Glomerular endothelial cell (primary cell): ENCODE measurements around the gene PTPRE. TPM values are rescaled to one million over a fixed set of nuclear protein-coding genes. Genes with fewer than 3 reads are reported as not detected.
"Not testable (repeated sequence)": the region's sequence is repeated elsewhere in the genome, so short reads cannot be mapped to it uniquely, and the experiment has no call there.

Experiments used
- DNase-seq: peaks from one replicate; pipeline ENCODE4 v3.0.0-alpha.2; 2011; ENCODE audit warnings: low read depth, low spot score; ENCODE audit errors: extremely low read depth
- total RNA-seq: library from RNA; depleted of rRNA; stranded (reverse); fragments of >200 nt; gene quantifications from 2 replicates; pipeline ENCODE4 v1.2.3, GENCODE V29; 2015

Gene PTPRE
- total RNA-seq, 1 donor from 2014 or later: 90.1 TPM

GRCh38 chr10:128086003-128086863 lies 179.3 kb downstream of the PTPRE start:
- DNase-seq: no peak

GRCh38 chr10:128087146-128087883 lies 180.4 kb downstream of the PTPRE start:
- DNase-seq: no peak

DNA sequence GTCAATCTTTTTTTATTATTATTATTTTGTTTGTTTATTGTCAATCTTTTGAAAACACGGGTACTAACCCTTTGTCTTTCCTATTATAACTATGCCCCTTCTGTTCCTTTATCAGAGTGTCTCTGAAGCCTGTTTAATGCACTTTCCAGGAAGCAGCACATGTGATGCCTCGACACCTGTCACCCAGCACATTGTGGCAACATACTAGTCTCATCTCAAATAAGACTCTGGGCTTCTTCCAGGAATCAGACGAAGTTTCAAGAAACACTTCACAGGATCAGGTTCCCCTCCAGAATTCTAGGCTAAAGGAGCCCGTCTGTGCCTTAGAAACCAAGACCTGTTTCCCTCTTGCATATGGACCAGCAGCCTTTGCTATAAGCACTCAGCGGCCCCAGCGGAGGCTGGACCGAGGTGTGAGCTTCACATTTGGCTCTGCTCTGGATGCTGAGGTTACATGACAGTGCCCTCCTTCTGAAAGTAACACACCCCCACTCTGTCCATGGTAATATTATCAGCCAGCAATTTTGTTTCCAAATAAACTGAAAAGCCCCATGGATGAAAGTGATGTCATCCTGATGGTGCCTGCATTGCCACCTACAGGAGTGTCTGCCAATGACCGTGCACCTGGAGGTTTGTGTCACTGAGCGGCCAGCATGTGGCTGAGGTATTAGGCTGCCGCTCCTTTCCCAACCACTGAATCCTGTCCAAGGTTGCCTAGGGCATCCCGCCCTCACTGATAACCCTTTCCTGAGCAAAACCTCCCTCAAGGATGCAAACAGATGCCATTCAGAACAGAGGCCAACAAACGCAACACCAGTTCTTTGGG lies 181.2 kb downstream of the PTPRE start:
- DNase-seq: no peak

DNA sequence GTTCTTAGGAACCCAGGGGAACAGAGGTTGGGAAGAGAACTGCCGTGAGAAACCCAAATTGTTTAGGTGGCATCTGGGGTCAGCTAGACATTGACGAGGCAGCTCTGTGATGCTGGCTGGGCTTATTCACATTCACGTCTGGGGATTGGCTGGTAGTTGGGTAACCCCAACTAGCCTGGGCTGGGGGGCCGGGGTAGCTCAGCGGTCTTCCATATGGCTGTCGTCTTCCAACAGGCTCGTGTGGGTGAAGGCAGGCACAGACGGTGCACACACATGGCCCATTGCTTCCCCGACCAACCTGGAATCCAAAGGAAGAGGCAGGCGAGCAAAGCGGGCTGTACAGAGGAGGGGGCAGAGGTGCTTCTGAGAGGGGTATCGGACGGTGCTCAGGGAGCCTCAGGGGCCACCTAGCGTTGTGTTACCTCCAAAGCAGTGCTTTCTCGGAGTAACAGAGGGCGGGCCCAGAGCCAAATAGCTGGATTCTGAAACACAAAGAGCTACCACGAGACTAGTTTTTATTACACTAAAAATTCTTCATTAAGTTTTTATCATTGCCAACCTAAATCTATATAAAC lies 184.8 kb downstream of the PTPRE start:
- no peak for DNase-seq

GRCh38 chr10:128092454-128092853 lies 185.6 kb downstream of the PTPRE start:
- no peak for DNase-seq

DNA sequence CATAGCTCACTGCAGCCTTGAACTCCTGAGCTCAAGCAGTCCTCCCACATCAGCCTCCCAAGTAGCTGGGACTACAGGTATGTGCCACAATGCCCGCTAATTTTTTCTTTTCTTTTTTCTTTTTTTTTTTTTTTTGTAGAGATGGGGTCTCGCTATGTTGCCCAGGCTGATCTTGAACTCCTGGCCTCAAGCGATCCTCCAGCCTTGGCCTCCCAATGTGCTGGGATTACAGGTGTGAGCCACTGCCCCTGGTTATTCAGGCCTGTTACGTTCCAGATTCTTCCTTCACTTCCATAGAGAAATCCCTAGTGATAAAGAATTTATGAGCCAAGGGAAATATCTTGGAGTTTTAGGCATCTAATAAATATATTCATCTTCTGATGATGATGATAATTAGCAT lies 187.7 kb downstream of the PTPRE start:
- not testable (repeated sequence) for DNase-seq

DNA sequence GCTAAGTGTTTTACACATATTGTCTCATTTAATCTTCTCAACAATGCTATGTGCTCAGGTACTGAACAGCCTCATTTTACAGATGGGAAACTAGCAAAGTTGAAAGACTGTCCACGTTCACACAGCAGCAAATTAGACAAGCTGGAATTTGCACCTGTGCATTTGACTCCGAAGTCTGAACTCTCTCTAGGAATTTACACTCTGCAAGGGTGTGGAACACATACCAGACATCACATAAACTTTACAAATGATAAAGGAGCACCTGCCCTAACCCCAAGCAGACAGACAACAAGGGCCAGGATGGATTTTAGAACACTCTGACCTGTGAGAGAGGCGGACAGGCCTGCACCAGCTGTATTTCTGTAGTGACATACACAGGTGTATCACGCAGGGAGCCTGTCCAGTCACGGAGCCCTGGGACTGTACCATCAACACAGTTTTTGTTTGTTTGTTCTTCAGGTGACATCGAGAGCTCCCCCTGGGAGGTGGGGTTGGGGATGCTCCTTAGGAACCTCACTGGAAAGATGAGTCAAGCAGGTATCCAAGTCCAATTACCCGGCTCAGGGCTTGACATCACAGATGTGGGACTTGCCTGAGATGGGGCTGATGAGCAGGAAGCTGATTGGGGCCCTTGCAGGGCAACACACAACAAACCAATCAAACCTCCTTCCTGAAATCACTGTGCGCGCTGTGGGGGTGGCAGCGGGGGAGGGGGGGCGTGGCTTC lies 188.3 kb downstream of the PTPRE start:
- no peak for DNase-seq

GRCh38 chr10:128095753-128096469 lies 189.0 kb downstream of the PTPRE start:
- DNase-seq: no peak

- no peak for DNase-seq
Measured at GRCh38 chr10:128096486-128097199, 189.7 kb downstream of the PTPRE start.

DNA sequence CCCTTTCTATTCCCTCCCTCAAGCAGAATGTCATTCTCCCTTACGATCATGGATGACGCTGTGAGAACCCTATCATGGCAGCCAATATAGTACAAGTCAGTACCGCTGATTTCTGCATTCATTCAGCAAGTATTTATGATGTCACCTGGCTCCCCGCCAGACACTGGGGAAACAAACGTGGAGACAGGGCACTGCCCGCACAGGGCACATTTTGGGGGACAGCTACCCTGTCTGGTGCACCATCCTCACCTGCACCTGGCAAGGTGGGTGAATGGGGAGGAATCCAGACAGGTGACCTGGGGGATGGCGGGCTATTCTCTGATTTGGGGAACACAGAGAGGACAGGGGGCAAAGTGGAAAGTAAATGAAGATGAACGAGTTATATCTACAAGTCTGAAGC lies 190.9 kb downstream of the PTPRE start:
- no peak for DNase-seq

DNA sequence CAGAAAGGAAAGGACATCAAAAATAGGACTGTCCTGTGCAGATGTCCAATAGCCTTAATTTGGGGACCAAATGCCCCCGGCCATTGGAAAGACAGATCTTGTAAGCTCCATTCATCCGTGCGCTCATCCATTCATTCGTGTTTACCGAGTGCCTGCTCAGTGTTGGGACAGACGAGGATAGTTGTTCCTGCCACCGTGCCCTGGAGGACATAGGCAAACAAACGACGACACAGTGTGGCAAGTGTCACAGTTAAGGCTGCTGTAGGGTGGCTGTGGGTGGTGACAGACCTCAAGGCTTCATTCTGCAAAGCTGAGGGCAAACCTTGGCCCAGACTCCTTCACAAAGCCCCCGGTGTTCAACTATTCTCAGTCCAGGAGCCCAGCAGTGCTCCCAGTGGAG lies 191.7 kb downstream of the PTPRE start:
- no peak for DNase-seq

GRCh38 chr10:128099901-128100300 lies 193.0 kb downstream of the PTPRE start:
- no peak for DNase-seq

DNA sequence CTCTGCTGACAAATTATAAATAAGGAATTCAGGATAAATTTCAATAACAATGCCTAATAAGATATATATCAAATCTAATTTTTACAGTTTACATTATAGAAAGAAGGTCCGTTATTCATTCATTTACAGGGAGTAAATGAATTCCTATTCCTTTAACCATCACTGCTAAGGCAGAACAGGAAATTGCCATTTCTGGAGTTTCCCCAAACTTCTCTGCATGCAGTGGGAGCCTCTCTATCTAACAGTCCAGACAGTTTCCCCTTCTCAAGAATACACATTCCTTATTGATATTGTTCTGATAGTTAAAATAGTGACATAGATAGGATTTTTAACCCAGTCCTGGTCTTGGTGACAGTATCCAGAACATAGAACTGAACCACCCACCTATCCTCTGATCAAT lies 195.0 kb downstream of the PTPRE start:
- DNase-seq: no peak

DNA sequence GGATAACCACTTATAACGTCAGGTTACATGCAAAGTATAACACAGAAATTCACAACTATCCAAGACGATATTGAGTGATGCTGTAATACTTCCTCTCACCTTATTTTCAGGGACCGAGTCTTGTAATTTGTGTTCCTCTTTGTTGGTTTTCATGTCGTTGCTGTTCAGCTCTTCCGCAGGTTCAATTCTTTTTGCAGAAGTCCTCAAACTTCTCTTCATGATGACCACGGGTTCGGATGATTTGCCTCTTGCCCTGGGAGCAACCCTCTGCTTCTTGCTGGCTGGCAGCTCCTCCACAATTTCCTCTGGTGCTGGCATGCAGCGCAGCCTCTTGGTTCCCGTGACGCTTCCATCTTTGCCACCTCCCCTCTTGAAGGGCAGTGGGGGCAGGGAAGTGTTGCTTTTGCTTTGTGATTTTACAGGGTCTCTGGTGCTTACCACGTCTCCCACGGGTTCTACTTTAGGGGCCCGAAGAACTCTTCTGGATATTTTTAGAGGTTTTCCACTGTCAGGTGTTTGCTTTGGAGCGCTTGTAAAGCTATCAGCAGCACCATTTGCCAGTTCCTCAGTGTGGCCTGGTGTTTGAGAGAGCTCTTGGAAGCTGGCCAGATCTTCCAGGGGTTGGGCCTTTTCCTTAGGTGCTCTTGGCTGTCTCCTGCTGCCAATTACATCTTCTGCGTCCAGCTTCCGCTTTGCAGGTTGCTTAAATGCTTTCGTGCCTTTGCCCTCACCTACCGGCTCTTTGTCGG lies 195.8 kb downstream of the PTPRE start:
- no peak for DNase-seq

- no peak for DNase-seq
Measured at GRCh38 chr10:128103229-128103714, 196.4 kb downstream of the PTPRE start.

- DNase-seq: no peak
Measured at GRCh38 chr10:128105383-128105782, 198.5 kb downstream of the PTPRE start.

GRCh38 chr10:128109707-128110106 lies 202.8 kb downstream of the PTPRE start:
- DNase-seq: no peak

GRCh38 chr10:128110339-128110738 lies 203.4 kb downstream of the PTPRE start:
- no peak for DNase-seq
